Mesendoderm (in vitro differentiated cells): ENCODE data around the gene PYGO2.

Experiments
- DNase-seq: peaks from one replicate; pipeline ENCODE4 v3.0.0; 2013
- H2AK5ac ChIP-seq: 2 replicates; pipeline ENCODE4 v1.6.1; 2013; ENCODE audit warnings: low read length, inconsistent platforms
- H2BK120ac ChIP-seq: 2 replicates; pipeline ENCODE4 v1.6.1; 2013; ENCODE audit warnings: low read depth, mild to moderate bottlenecking, low read length, moderate library complexity, mixed read lengths
- H2BK15ac ChIP-seq: replicated peaks from 2 replicates; pipeline ENCODE4 v1.6.1; 2013; ENCODE audit warnings: low read depth, mild to moderate bottlenecking, moderate library complexity
- H2BK5ac ChIP-seq: 2 replicates; pipeline ENCODE4 v1.6.1; 2013; ENCODE audit warnings: low read length, inconsistent platforms
- H3K18ac ChIP-seq: 2 replicates; pipeline ENCODE4 v1.6.1; 2013; ENCODE audit warnings: mild to moderate bottlenecking, low read length, mixed read lengths
- H3K23ac ChIP-seq: one replicate; pipeline ENCODE4 v1.6.1; 2013; ENCODE audit warnings: low read length
- H3K27ac ChIP-seq: 2 replicates; pipeline ENCODE4 v1.5.1; 2013; ENCODE audit warnings: low read depth, mild to moderate bottlenecking, inconsistent platforms, low read length, moderate library complexity
- H3K27me3 ChIP-seq: 2 replicates; pipeline ENCODE4 v1.6.1; 2013; ENCODE audit warnings: low read length, control low read depth, mild to moderate bottlenecking, inconsistent platforms; ENCODE audit not compliant: insufficient read depth, poor library complexity
- H3K36me3 ChIP-seq: 2 replicates; pipeline ENCODE4 v1.6.1; 2013; ENCODE audit warnings: low read length, inconsistent platforms; ENCODE audit not compliant: control insufficient read depth, insufficient read depth
- H3K4ac ChIP-seq: one replicate; pipeline ENCODE4 v1.6.1; 2013; ENCODE audit warnings: low read depth, mild to moderate bottlenecking, low read length, moderate library complexity
- H3K4me1 ChIP-seq: 2 replicates; pipeline ENCODE4 v1.6.1; 2013; ENCODE audit warnings: low read depth, low read length, inconsistent platforms; ENCODE audit not compliant: control insufficient read depth
- H3K4me2 ChIP-seq: 2 replicates; pipeline ENCODE4 v1.6.1; 2013; ENCODE audit warnings: low read length
- H3K4me3 ChIP-seq: 2 replicates; pipeline ENCODE4 v1.5.1; 2013; ENCODE audit warnings: mild to moderate bottlenecking, low read length
- H3K56ac ChIP-seq: one replicate; pipeline ENCODE4 v1.6.1; 2013; ENCODE audit warnings: low read length
- H3K79me1 ChIP-seq: 2 replicates; pipeline ENCODE4 v1.6.1; 2013; ENCODE audit warnings: low read length, inconsistent platforms
- H3K79me2 ChIP-seq: 2 replicates; pipeline ENCODE4 v1.6.1; 2013; ENCODE audit warnings: mild to moderate bottlenecking, low read length; ENCODE audit not compliant: control insufficient read depth, insufficient read depth
- H3K9ac ChIP-seq: 2 replicates; pipeline ENCODE4 v1.6.1; 2013; ENCODE audit warnings: low read length, inconsistent platforms
- H4K5ac ChIP-seq: one replicate; pipeline ENCODE4 v1.6.1; 2013; ENCODE audit warnings: low read length
- H4K8ac ChIP-seq: one replicate; pipeline ENCODE4 v1.6.1; 2013; ENCODE audit warnings: low read depth, mild to moderate bottlenecking, control low read depth, low read length, moderate library complexity
- WGBS: extraction: QIAGEN DNeasy Blood & Tissue Kit; methylation state at CpG from one replicate; pipeline ENCODE4 v1.1.7; 2013; ENCODE audit warnings: low lambda C conversion rate, missing lambda C conversion rate; ENCODE audit not compliant: insufficient coverage; ENCODE audit errors: extremely low coverage; 5-methylcytosine and 5-hydroxymethylcytosine counted together

PYGO2 gene

DNA sequence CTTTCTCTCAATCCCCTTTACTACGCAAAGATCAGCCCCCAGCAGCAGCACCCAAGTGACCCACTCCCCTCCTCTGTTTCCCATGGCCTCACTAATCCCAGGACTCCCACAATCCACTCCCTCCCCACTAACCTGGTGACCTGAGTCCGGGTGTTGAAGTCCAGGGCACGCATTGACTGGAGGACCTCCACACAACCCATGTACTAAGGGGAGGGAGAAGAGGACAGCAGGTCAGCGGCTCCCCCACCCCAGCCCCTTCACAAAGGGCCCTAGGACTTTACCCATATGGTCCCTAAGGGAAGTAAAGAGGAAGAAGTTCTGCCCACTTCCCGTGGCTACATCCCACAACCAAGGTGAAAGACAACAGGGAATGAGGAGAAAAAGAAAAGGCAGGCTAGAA lies 7.7 kb upstream of the PYGO2 start:
- Histone ChIP-seq H3K56ac (peak overlapping the region; percentile 87), H2BK120ac (no peak overlapping the region), H2AK5ac (peak overlapping the region; percentile 59), H3K27ac (no peak overlapping the region), H3K18ac (no peak overlapping the region), H3K23ac (peak overlapping the region; percentile 59), H3K79me1 (peaks cover 25% of the 10 kb centered on the region), H3K4me3 (peak overlapping the region; percentile 79), H2BK15ac (no peak overlapping the region), H3K36me3 (peaks cover 17% of the 10 kb centered on the region), H3K4me1 (peaks cover 6% of the 10 kb centered on the region), H3K27me3 (no peaks in the 10 kb centered on the region), H3K4ac (no peak overlapping the region), H2BK5ac (no peak overlapping the region), H4K5ac (no peak overlapping the region), H3K4me2 (peak overlapping the region; percentile 73), H3K79me2 (peaks cover 37% of the 10 kb centered on the region), H4K8ac (no peak overlapping the region), H3K9ac (peak overlapping the region; percentile 95)
- DNase-seq = no peak
- WGBS = no CpG with 5 or more reads among the region's 5 CpGs

- H2BK15ac ChIP-seq = no peak overlapping the region
- H3K27me3 ChIP-seq = no peaks in the 10 kb centered on the region
- H3K79me2 ChIP-seq = peaks cover 37% of the 10 kb centered on the region
- H3K4me3 ChIP-seq = peak overlapping the region; percentile 79
- no peak overlapping the region for H2BK120ac ChIP-seq
- H3K79me1 ChIP-seq = peaks cover 26% of the 10 kb centered on the region
- no peak overlapping the region for H2BK5ac ChIP-seq
- peak overlapping the region; percentile 73 for H3K4me2 ChIP-seq
- no peak overlapping the region for H3K27ac ChIP-seq
- no CpG with 5 or more reads among the region's 3 CpGs for WGBS
- no peak overlapping the region for H3K18ac ChIP-seq
- H2AK5ac ChIP-seq = no peak overlapping the region
- H3K4me1 ChIP-seq = peaks cover 6% of the 10 kb centered on the region
- H3K23ac ChIP-seq = no peak overlapping the region
- no peak overlapping the region for H3K4ac ChIP-seq
- H3K56ac ChIP-seq = peak overlapping the region; percentile 87
- H4K5ac ChIP-seq = no peak overlapping the region
- DNase-seq = peak; percentile 29
- H3K36me3 ChIP-seq = peaks cover 21% of the 10 kb centered on the region
- peak overlapping the region; percentile 95 for H3K9ac ChIP-seq
- H4K8ac ChIP-seq = no peak overlapping the region
Observed at GRCh38 chr1:154968731-154969130, 7.1 kb upstream of the PYGO2 start.

GRCh38 chr1:154967331-154967950 lies 5.9 kb upstream of the PYGO2 start:
- H3K4me3 ChIP-seq = no peak overlapping the region
- peaks cover 26% of the 10 kb centered on the region for H3K36me3 ChIP-seq

GRCh38 chr1:154966111-154966510 lies 4.5 kb upstream of the PYGO2 start:
- Histone ChIP-seq H3K56ac (no peak overlapping the region), H3K4me2 (no peak overlapping the region), H3K27me3 (no peaks in the 10 kb centered on the region), H2AK5ac (no peak overlapping the region), H4K5ac (no peak overlapping the region), H3K4ac (no peak overlapping the region), H3K9ac (no peak overlapping the region), H3K23ac (no peak overlapping the region), H3K4me1 (no peaks in the 10 kb centered on the region), H3K27ac (no peak overlapping the region), H3K79me2 (peaks cover 35% of the 10 kb centered on the region), H3K36me3 (peaks cover 26% of the 10 kb centered on the region), H3K18ac (no peak overlapping the region), H2BK5ac (no peak overlapping the region), H4K8ac (no peak overlapping the region), H2BK120ac (no peak overlapping the region), H2BK15ac (no peak overlapping the region), H3K4me3 (no peak overlapping the region), H3K79me1 (peaks cover 27% of the 10 kb centered on the region)
- no peak for DNase-seq
- no CpG with 5 or more reads among the region's 7 CpGs for WGBS

More at GRCh38 chr1:154967331-154967950, 5.9 kb upstream of the PYGO2 start:
- H3K9ac ChIP-seq = peak overlapping the region; percentile 15
- H4K8ac ChIP-seq = no peak overlapping the region
- H3K27ac ChIP-seq = no peak overlapping the region
- H3K4me2 ChIP-seq = no peak overlapping the region
- no peak overlapping the region for H3K4ac ChIP-seq
- H3K79me1 ChIP-seq = peaks cover 27% of the 10 kb centered on the region
- H3K79me2 ChIP-seq = peaks cover 37% of the 10 kb centered on the region
- no peak overlapping the region for H3K18ac ChIP-seq
- H2BK120ac ChIP-seq = no peak overlapping the region
- no peak overlapping the region for H2BK15ac ChIP-seq
- no CpG with 5 or more reads among the region's 5 CpGs for WGBS
- H3K4me1 ChIP-seq = peaks cover 6% of the 10 kb centered on the region
- no peak for DNase-seq
- no peaks in the 10 kb centered on the region for H3K27me3 ChIP-seq
- no peak overlapping the region for H3K56ac ChIP-seq
- H4K5ac ChIP-seq = no peak overlapping the region
- H3K23ac ChIP-seq = no peak overlapping the region
- H2AK5ac ChIP-seq = no peak overlapping the region
- H2BK5ac ChIP-seq = no peak overlapping the region

DNA sequence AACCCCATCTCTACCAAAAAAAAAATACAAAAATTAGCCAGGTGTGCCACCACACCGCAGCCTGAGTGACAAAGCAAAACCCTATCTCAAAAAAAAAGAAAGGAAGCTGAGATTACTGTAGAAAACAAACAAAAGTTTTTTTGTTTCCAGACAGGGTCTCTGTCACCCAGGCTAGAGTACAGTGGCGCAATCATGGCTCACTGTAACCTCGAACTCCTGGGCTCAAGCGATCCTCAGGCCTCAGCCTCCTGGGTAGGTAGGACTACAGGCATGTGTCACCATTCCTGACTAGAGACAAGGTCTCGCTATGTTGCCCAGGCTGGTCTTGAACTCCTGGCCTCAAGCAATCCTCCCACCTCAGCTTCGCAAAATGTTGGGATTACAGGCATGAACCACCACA lies 2.8 kb upstream of the PYGO2 start:
- DNase-seq = no peak
- H4K8ac ChIP-seq = no peak overlapping the region
- H2BK120ac ChIP-seq = no peak overlapping the region
- H3K4me3 ChIP-seq = no peak overlapping the region
- H3K79me2 ChIP-seq = peaks cover 29% of the 10 kb centered on the region
- H3K4ac ChIP-seq = no peak overlapping the region
- no peak overlapping the region for H4K5ac ChIP-seq
- H3K9ac ChIP-seq = no peak overlapping the region
- H3K27ac ChIP-seq = no peak overlapping the region
- H3K27me3 ChIP-seq = no peaks in the 10 kb centered on the region
- H2BK5ac ChIP-seq = no peak overlapping the region
- peaks cover 26% of the 10 kb centered on the region for H3K79me1 ChIP-seq
- H2BK15ac ChIP-seq = no peak overlapping the region
- peaks cover 4% of the 10 kb centered on the region for H3K4me1 ChIP-seq
- peaks cover 26% of the 10 kb centered on the region for H3K36me3 ChIP-seq
- H2AK5ac ChIP-seq = no peak overlapping the region
- no peak overlapping the region for H3K23ac ChIP-seq
- no CpG with 5 or more reads among the region's 6 CpGs for WGBS
- H3K4me2 ChIP-seq = no peak overlapping the region
- no peak overlapping the region for H3K18ac ChIP-seq
- H3K56ac ChIP-seq = no peak overlapping the region

- H3K79me1 ChIP-seq = peaks cover 22% of the 10 kb centered on the region
- H3K9ac ChIP-seq = no peak overlapping the region
- no peak overlapping the region for H3K4me3 ChIP-seq
- no peak overlapping the region for H3K23ac ChIP-seq
- no peak overlapping the region for H4K5ac ChIP-seq
- no peak overlapping the region for H3K4ac ChIP-seq
- H3K4me1 ChIP-seq = peaks cover 4% of the 10 kb centered on the region
- no peak for DNase-seq
- H4K8ac ChIP-seq = no peak overlapping the region
- no peak overlapping the region for H2AK5ac ChIP-seq
- no peak overlapping the region for H3K18ac ChIP-seq
- no peak overlapping the region for H2BK5ac ChIP-seq
- no peak overlapping the region for H2BK120ac ChIP-seq
- no peak overlapping the region for H3K4me2 ChIP-seq
- H3K56ac ChIP-seq = no peak overlapping the region
- peaks cover 22% of the 10 kb centered on the region for H3K79me2 ChIP-seq
- peaks cover 26% of the 10 kb centered on the region for H3K36me3 ChIP-seq
- no CpG with 5 or more reads among the region's 8 CpGs for WGBS
- H3K27ac ChIP-seq = no peak overlapping the region
- no peaks in the 10 kb centered on the region for H3K27me3 ChIP-seq
- H2BK15ac ChIP-seq = no peak overlapping the region
Observed at GRCh38 chr1:154963643-154964042, 2.1 kb upstream of the PYGO2 start.
